ENCODE data around the gene POLH. TPM values are rescaled to one million over a fixed set of nuclear protein-coding genes. Genes with fewer than 3 reads are reported as not detected.
"Not testable (repeated sequence)": the region's sequence is repeated elsewhere in the genome, so short reads cannot be mapped to it uniquely, and the experiment has no call there.

Gene POLH
- total and polyA plus RNA-seq, 2 donors = 6.2 to 12.5 TPM

DNA sequence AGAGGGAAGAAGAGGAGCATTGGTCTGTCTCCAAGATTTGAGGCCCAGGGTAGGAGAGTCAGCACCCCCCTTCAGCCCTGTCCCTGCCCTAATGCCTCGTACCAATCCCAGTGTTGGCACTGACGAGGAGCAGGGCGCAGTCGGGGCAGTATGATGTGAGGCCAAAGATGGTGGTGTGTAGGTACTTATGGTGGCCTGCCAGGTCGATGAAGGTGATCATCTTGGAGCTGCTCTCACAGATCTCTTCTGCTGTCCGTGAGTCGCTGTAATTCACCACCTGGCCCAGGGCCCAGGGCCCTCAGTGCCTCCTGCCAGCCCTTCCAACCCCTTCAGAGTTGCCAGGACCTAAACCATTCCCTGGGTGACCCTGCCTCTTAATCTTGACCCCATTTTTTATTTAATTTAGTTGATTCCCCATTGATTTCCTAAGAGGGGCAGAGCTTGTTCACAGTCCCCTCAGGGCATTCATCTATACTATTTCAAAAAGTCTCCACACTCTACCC, 48.9 kb downstream of the POLH start:
- WGBS = 97% methylated on average over 7 of the region's 7 CpGs
- DNase-seq (ENCODE audit: low read depth in 6 of 9, low spot score in 9 of 9) = no peak

GRCh38 chr6:43625393-43625992, 49.5 kb downstream of the POLH start:
- no peaks in the 10 kb centered on the region for H3K27me3 ChIP-seq (ENCODE audit: control insufficient read depth in 2 of 2, insufficient read depth in 1 of 2, low read length in 1 of 2)
- no peak for DNase-seq (ENCODE audit: low read depth in 6 of 9, low spot score in 9 of 9)
- peaks cover 58 to 59% of the 10 kb centered on the region in 2 donors for H3K36me3 ChIP-seq (ENCODE audit: control insufficient read depth in 2 of 2, insufficient read depth in 2 of 2, low read length in 1 of 2)
- peaks cover 0 to 3% of the 10 kb centered on the region in 2 donors for H3K9me3 ChIP-seq (ENCODE audit: control insufficient read depth in 2 of 2, insufficient read depth in 1 of 2, low read length in 1 of 2)
- H3K4me3 ChIP-seq (ENCODE audit: low read length in 2 of 2) = no peak overlapping the region
- H3K27ac ChIP-seq (ENCODE audit: low read depth in 1 of 2, low read length in 1 of 2) = no peak overlapping the region
- H3K4me1 ChIP-seq (ENCODE audit: control insufficient read depth in 2 of 2, insufficient read depth in 2 of 2, low read length in 2 of 2) = peaks cover 11 to 29% of the 10 kb centered on the region in 2 donors
- WGBS = 98% methylated on average over 16 of the region's 16 CpGs

More for the DNA sequence above, 48.9 kb downstream of the POLH start:
- Histone ChIP-seq H3K36me3 (ENCODE audit: control insufficient read depth in 2 of 2, insufficient read depth in 2 of 2, low read length in 1 of 2) (peaks cover 64 to 66% of the 10 kb centered on the region in 2 donors), H3K4me3 (ENCODE audit: low read length in 2 of 2) (no peak overlapping the region), H3K27ac (ENCODE audit: low read depth in 1 of 2, low read length in 1 of 2) (no peak overlapping the region), H3K9me3 (ENCODE audit: control insufficient read depth in 2 of 2, insufficient read depth in 1 of 2, low read length in 1 of 2) (peaks cover 0 to 3% of the 10 kb centered on the region in 2 donors), H3K27me3 (ENCODE audit: control insufficient read depth in 2 of 2, insufficient read depth in 1 of 2, low read length in 1 of 2) (no peaks in the 10 kb centered on the region), H3K4me1 (ENCODE audit: control insufficient read depth in 2 of 2, insufficient read depth in 2 of 2, low read length in 2 of 2) (peaks cover 8 to 23% of the 10 kb centered on the region in 2 donors)

- 92% methylated on average over 5 of the region's 5 CpGs for WGBS
- Histone ChIP-seq H3K27me3 (ENCODE audit: control insufficient read depth in 2 of 2, insufficient read depth in 1 of 2, low read length in 1 of 2) (no peaks in the 10 kb centered on the region), H3K4me3 (ENCODE audit: low read length in 2 of 2) (no peak overlapping the region), H3K9me3 (ENCODE audit: control insufficient read depth in 2 of 2, insufficient read depth in 1 of 2, low read length in 1 of 2) (peaks cover 0 to 3% of the 10 kb centered on the region in 2 donors), H3K27ac (ENCODE audit: low read depth in 1 of 2, low read length in 1 of 2) (peak overlapping the region in 1 of 2 donors; percentile 62), H3K36me3 (ENCODE audit: control insufficient read depth in 2 of 2, insufficient read depth in 2 of 2, low read length in 1 of 2) (peaks cover 40 to 42% of the 10 kb centered on the region in 2 donors), H3K4me1 (ENCODE audit: control insufficient read depth in 2 of 2, insufficient read depth in 2 of 2, low read length in 2 of 2) (peaks cover 11 to 29% of the 10 kb centered on the region in 2 donors)
- DNase-seq (ENCODE audit: low read depth in 6 of 9, low spot score in 9 of 9) = no peak
Observed at GRCh38 chr6:43627008-43627825, 51.2 kb downstream of the POLH start.

DNA sequence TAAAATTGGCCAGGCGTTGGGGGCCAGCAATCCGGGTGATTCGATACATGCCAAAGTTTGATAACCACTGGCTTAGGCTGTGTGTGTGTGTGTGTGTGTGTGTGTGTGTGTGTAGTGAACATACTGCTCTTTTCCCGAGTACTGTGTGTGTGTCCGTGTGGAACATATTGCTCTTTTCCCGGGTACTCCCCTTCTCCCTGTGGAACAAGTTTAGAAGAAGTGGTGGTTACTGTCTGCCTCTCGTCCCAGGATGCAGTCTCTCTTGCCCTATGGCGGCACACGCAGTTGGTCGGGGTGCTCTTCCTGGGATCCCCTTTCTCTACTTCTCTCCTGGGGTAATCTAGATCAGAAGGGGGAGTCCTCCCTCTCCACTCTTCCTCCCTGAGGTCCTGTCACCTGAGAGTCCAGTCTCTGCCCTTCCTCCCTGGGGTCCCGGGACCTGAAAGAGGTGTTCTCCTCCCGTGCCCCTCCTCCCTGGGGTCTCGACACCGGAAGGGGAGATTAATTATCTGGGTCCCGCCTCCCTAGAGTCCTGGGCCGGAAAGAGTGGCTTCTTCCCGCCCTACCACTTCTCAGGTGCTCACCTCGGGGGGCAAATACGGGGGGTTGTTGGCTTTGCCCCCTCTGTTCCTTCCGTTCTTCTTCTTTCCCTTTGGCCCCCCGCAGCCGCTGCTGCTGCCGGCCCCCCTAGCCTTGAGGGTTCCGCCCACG, 52.6 kb downstream of the POLH start:
- Histone ChIP-seq H3K27ac (ENCODE audit: low read depth in 1 of 2, low read length in 1 of 2) (peak overlapping the region; percentile 67 to 83), H3K36me3 (ENCODE audit: control insufficient read depth in 2 of 2, insufficient read depth in 2 of 2, low read length in 1 of 2) (peaks cover 28 to 29% of the 10 kb centered on the region in 2 donors), H3K4me1 (ENCODE audit: control insufficient read depth in 2 of 2, insufficient read depth in 2 of 2, low read length in 2 of 2) (peaks cover 11 to 29% of the 10 kb centered on the region in 2 donors), H3K9me3 (ENCODE audit: control insufficient read depth in 2 of 2, insufficient read depth in 1 of 2, low read length in 1 of 2) (peaks cover 0 to 3% of the 10 kb centered on the region in 2 donors), H3K4me3 (ENCODE audit: low read length in 2 of 2) (peak overlapping the region; percentile 77 to 95), H3K27me3 (ENCODE audit: control insufficient read depth in 2 of 2, insufficient read depth in 1 of 2, low read length in 1 of 2) (no peaks in the 10 kb centered on the region)
- DNase-seq (ENCODE audit: low read depth in 6 of 9, low spot score in 9 of 9) = peak in 8 of 9 donors; percentile 29 to 75 (median 48)
- WGBS = 9% methylated on average over 25 of the region's 25 CpGs

- peak; percentile 87 to 98 (median 95) for DNase-seq (ENCODE audit: low read depth in 6 of 9, low spot score in 9 of 9)
- H3K27me3 ChIP-seq (ENCODE audit: control insufficient read depth in 2 of 2, insufficient read depth in 1 of 2, low read length in 1 of 2) = no peaks in the 10 kb centered on the region
Observed at GRCh38 chr6:43629104-43629504, 53.1 kb downstream of the POLH start, which contains the start of gene GTPBP2. Gene GTPBP2, minus strand, starts transcription at chr6:43629264. Its CDS starts 102 bp downstream, at chr6:43629162.

GRCh38 chr6:43629505-43630300, 53.7 kb downstream of the POLH start:
- no peaks in the 10 kb centered on the region for H3K27me3 ChIP-seq (ENCODE audit: control insufficient read depth in 2 of 2, insufficient read depth in 1 of 2, low read length in 1 of 2)
- H3K27ac ChIP-seq (ENCODE audit: low read depth in 1 of 2, low read length in 1 of 2) = peak overlapping the region; percentile 93 to 98
- WGBS = under 1% methylated on average over 41 of the region's 41 CpGs

More at GRCh38 chr6:43629104-43629504, 53.1 kb downstream of the POLH start, which contains the start of gene GTPBP2:
- H3K27ac ChIP-seq (ENCODE audit: low read depth in 1 of 2, low read length in 1 of 2) = peak within 1 kb of the TSS; percentile 93 to 98
- peaks cover 22 to 23% of the 10 kb centered on the region in 2 donors for H3K36me3 ChIP-seq (ENCODE audit: control insufficient read depth in 2 of 2, insufficient read depth in 2 of 2, low read length in 1 of 2)
- under 1% methylated on average over 46 of the region's 46 CpGs for WGBS
- peak within 1 kb of the TSS; percentile 77 to 95 for H3K4me3 ChIP-seq (ENCODE audit: low read length in 2 of 2)
- peaks cover 0 to 3% of the 10 kb centered on the region in 2 donors for H3K9me3 ChIP-seq (ENCODE audit: control insufficient read depth in 2 of 2, insufficient read depth in 1 of 2, low read length in 1 of 2)
- peaks cover 11 to 29% of the 10 kb centered on the region in 2 donors for H3K4me1 ChIP-seq (ENCODE audit: control insufficient read depth in 2 of 2, insufficient read depth in 2 of 2, low read length in 2 of 2)

DNA sequence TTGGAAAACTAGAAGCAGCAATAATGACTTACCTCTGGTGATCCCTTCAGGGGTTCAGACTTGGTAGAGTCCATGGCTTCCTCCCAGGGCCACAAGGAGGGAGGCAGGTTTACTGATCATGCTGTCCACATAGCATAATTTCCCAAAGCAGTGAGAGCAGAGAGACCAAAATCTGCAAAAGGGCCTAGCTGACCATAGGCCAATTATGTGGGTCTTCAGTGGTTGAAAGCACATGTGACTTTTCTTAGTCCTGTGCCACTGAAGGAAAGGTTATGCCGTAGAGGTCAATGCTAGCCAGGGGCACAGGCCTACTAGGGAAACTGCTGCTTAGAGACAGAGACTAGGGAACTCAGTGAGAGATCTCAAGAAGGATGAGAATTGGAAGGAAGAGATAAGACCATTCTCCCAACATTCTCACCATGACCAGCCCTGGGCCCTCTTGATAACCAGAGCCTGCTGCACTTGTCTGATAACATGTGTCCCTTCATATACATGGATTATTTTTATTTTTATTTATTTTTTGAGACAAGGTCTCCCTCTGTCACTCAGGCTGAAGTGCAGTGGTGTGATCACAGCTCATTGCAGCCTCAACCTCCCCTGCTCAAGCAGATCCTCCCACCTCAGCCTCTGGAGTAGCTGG, 55.1 kb downstream of the POLH start:
- Histone ChIP-seq H3K4me1 (ENCODE audit: control insufficient read depth in 2 of 2, insufficient read depth in 2 of 2, low read length in 2 of 2) (peaks cover 16 to 39% of the 10 kb centered on the region in 2 donors), H3K36me3 (ENCODE audit: control insufficient read depth in 2 of 2, insufficient read depth in 2 of 2, low read length in 1 of 2) (peaks cover 2 to 3% of the 10 kb centered on the region in 2 donors), H3K4me3 (ENCODE audit: low read length in 2 of 2) (no peak overlapping the region), H3K27me3 (ENCODE audit: control insufficient read depth in 2 of 2, insufficient read depth in 1 of 2, low read length in 1 of 2) (no peaks in the 10 kb centered on the region), H3K9me3 (ENCODE audit: control insufficient read depth in 2 of 2, insufficient read depth in 1 of 2, low read length in 1 of 2) (peaks cover 0 to 3% of the 10 kb centered on the region in 2 donors), H3K27ac (ENCODE audit: low read depth in 1 of 2, low read length in 1 of 2) (peak overlapping the region in 1 of 2 donors; percentile 26)
- DNase-seq (ENCODE audit: low read depth in 6 of 9, low spot score in 9 of 9) = no peak
- WGBS = 98% methylated on average over 1 of the region's 1 CpG

More at GRCh38 chr6:43629505-43630300, 53.7 kb downstream of the POLH start:
- Histone ChIP-seq H3K36me3 (ENCODE audit: control insufficient read depth in 2 of 2, insufficient read depth in 2 of 2, low read length in 1 of 2) (peaks cover 16 to 17% of the 10 kb centered on the region in 2 donors), H3K9me3 (ENCODE audit: control insufficient read depth in 2 of 2, insufficient read depth in 1 of 2, low read length in 1 of 2) (peaks cover 0 to 3% of the 10 kb centered on the region in 2 donors), H3K4me1 (ENCODE audit: control insufficient read depth in 2 of 2, insufficient read depth in 2 of 2, low read length in 2 of 2) (peaks cover 11 to 30% of the 10 kb centered on the region in 2 donors), H3K4me3 (ENCODE audit: low read length in 2 of 2) (peak overlapping the region; percentile 77 to 95)
- peak; percentile 53 to 91 (median 77) for DNase-seq (ENCODE audit: low read depth in 6 of 9, low spot score in 9 of 9)

- not testable (repeated sequence) for H3K36me3 ChIP-seq (ENCODE audit: control insufficient read depth in 2 of 2, insufficient read depth in 2 of 2, low read length in 1 of 2); H3K27ac ChIP-seq (ENCODE audit: low read depth in 1 of 2, low read length in 1 of 2); H3K9me3 ChIP-seq (ENCODE audit: control insufficient read depth in 2 of 2, insufficient read depth in 1 of 2, low read length in 1 of 2); H3K4me3 ChIP-seq (ENCODE audit: low read length in 2 of 2); H3K27me3 ChIP-seq (ENCODE audit: control insufficient read depth in 2 of 2, insufficient read depth in 1 of 2, low read length in 1 of 2); DNase-seq (ENCODE audit: low read depth in 6 of 9, low spot score in 9 of 9)
- peaks cover 17 to 38% of the 10 kb centered on the region in 2 donors for H3K4me1 ChIP-seq (ENCODE audit: control insufficient read depth in 2 of 2, insufficient read depth in 2 of 2, low read length in 2 of 2)
- 98% methylated on average over 7 of the region's 7 CpGs for WGBS
Observed at GRCh38 chr6:43633002-43633401, 57.0 kb downstream of the POLH start.

Data from thymus (tissue), 11 donors.